GM21528 (cell line): ENCODE results near the gene RELA.
"Not testable (repeated sequence)": the region's sequence is repeated elsewhere in the genome, so short reads cannot be mapped to it uniquely, and the experiment has no call there.

Experiments used
- ATAC-seq: cut with Tn5 transposase; IDR thresholded peaks from one replicate; pipeline ENCODE4 v1.9.1; 2021; ENCODE audit warnings: mild to moderate bottlenecking, moderate library complexity; ENCODE audit not compliant: unreplicated experiment, low FRiP score

The RELA gene

DNA sequence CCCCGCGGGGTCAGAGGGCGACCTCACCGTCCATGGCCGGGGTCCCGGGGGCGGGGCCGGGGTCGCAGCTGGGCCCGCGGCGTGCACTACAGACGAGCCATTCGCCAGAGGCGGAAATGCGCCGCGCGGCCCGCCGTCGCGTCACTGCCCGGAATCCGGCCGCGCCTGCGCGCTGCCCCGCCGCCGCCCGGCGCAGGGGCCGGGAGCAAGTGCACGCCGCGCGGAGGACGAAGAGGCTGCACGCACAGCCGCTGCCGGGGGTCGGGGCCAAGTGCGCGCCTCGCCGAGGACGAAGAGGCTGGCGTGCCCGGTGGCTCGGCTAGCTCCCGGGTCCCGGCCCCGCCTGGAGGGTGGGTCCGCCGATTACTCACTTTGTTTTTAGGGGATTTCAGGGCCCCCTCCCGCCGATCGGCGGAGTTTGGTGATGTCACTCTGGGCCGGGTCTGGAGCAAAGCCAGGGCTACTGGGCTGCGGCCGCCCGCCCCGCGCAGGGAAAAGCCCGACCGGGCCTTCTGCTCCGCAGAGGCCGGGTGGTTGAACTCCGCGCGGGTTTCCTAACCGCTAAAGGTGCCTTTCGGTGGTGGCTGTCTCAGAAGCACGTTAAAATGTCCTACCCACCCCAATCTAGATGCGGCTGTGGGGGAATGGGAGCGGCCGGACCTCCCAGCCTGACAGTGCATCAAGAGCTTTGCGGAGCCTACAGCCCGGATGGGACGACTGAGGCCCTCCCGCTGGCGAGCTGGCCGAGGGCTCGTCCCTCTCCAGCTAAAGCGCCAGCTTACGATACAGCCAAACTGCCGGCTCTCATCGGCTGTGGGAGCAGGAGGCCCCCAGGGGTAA, at the start of gene RELA:
Gene RELA, minus strand, starts transcription at position 118 of the 840 bp plus-strand sequence. Its CDS starts 84 bp downstream, at position 34.
- ATAC-seq, result peak; percentile 72

DNA sequence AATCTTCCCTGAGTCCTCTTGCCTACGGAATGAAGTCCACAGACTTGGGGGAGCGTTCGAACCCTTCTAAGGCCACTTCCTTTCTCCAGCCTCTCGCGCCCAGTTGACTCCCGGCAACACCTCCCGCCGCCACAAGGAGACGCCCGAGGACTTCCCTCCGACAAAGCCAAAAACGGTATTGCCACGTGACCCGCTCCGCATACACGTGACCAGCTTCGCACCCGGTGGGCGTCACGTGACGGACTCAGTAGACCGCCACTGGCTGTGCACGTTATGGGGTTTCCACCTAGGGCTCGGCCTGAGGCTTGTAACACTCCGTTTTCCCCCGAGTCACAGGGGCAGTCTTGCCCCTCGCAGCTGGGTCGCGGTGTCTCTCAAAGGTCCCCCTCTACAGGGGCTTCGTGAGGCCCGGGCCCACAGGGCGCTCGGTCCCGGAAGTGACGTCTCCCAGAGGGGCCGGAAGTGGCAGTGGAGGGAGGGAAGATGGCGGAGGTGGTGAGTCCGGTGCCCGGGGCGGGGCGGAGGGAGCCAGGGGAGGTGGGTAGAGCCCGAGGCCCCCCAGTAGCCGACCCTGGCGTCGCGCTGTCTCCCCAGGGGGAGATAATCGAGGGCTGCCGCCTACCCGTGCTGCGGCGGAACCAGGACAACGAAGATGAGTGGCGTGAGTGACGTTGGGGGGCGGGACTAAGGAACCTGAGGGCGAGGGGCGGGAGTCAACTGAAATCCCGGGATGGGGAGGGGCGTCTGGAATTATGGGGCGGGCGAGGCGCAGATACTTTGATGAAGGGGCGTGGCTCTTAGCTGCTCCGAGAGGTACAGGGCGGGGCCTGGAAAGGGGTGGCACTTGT, 49.3 kb upstream of the RELA start, which contains the start of gene KAT5:
Gene KAT5, plus strand, starts transcription at position 468 of the 848 bp plus-strand sequence. Its CDS starts 16 bp downstream, at position 484.
- ATAC-seq, result peak; percentile 83

GRCh38 chr11:65710421-65710820, 47.7 kb upstream of the RELA start:
- no peak for ATAC-seq

GRCh38 chr11:65709661-65710060, 46.9 kb upstream of the RELA start:
- no peak for ATAC-seq

- no peak for ATAC-seq
Observed at GRCh38 chr11:65708451-65708850, 45.7 kb upstream of the RELA start.

DNA sequence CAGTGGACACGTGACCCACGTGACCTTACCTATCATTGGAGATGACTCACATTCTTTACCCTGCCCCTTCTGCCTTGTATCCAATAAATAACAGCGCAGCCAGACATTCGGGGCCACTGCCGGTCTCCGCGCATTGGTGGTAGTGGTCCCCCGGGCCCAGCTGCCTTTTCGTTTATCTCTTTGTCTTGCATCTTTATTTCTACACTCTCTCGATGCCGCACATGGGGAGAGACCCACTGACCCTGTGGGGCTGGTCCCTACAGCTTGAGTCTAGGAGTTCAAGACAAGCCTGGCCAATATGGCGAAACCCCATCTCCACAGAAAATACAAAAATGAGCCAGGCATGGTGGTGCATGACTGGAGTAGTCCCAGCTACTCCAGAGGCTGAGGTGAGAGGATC, 44.3 kb upstream of the RELA start:
- ATAC-seq, result not testable (repeated sequence)

GRCh38 chr11:65706303-65706763, 43.6 kb upstream of the RELA start:
- not testable (repeated sequence) for ATAC-seq

DNA sequence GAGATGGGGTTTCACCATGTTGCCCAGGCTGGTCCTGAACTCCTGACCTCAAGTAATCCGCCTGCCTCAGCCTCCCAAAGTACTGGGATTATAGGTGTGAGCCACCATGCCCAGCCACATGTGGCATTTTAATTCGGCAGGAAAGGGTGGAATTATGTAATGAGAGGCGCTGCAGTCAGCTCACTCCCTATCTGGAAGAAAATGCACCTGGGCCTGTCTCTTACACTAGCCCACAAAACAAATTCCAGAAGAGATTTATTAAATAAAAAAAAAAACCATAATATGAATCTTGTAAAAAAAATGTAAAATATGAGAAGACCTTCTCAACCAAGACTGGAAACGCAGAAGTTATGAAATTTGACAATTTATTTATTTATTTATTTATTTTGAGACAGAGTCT, 41.1 kb upstream of the RELA start:
- no peak for ATAC-seq

GRCh38 chr11:65701686-65702085, 39.0 kb upstream of the RELA start:
- no peak for ATAC-seq

GRCh38 chr11:65700399-65700798, 37.7 kb upstream of the RELA start:
- no peak for ATAC-seq

DNA sequence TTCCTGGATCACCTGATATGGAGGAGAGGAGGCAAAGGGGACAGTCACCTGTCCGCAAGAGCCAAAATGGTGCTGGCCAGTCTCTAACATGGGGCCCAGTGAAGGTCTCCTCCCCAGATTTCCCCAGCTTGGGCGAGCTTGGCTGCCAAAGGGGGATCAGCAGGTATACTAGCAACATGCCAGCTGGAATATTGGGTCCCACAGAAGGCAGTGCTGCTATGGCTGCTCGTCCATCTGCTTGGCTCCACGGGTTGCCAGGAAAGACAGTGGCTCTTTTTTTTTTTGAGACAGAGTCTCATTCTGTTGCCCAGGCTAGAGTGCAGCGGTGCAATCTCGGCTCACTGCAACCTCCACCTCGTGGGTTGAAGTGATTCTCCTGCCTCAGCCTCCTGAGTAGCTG, 36.6 kb upstream of the RELA start:
- no peak for ATAC-seq

GRCh38 chr11:65698205-65698604, 35.5 kb upstream of the RELA start:
- no peak for ATAC-seq

- ATAC-seq, result no peak
Observed at GRCh38 chr11:65696802-65697552, 34.3 kb upstream of the RELA start.

DNA sequence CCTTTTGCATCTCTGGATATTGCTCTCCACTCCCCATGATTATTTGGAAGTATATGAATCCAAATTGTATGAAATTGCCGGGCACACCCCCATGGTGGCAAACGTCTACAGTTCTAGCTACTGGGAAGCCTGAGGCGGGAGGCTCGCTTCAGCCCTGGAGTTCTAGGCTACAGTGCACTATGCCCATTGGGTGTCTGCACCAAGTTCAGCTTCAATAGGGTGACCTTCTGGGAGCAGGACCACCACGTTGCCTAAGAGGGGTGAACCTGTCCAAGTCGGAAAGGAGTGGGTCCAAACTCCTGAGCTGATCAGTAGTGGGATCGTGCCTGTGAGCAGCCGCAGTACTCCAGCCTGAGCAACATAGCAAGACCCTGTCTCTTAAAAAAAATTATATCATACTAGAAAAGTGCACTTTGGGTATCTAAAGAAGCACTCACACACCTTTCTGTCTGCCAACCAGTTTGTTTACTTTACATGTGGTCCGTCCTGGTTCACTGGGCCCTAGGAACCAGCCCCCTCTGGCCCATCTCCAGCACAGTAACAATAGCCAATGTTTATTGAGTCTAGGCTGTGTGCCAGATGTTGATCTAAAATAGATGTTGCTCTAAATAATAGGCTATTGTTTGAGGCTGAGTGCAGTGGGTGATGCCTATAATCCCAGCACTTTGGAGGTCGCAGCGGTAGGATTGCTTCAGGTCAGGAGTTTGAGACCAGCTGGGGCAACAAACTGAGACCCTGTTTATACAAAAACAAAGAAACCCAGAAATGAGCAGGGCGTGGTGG, 32.9 kb upstream of the RELA start:
- ATAC-seq, result no peak

- ATAC-seq, result no peak
Observed at GRCh38 chr11:65692367-65692766, 29.7 kb upstream of the RELA start.

GRCh38 chr11:65691847-65692246, 29.1 kb upstream of the RELA start:
- not testable (repeated sequence) for ATAC-seq

- ATAC-seq, result no peak
Observed at GRCh38 chr11:65685981-65686380, 23.3 kb upstream of the RELA start.

DNA sequence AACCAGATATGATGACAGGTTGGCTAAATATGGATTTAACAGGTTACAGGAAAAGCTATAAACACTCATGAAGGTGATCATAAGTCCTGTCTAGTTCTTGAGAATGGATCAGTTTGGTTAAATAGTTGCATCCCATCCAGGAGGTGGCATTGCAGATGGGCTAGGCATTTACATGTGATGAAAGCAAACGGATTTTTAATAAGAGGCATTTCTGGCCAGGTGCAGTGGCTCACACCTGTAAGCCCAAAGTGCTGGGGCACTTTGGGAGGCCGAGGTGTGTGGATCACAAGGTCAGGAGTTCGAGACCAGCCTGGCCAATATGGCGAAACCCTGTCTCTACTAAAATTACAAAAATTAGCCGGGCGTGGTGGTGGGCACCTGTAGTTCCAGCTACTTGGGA, 20.8 kb upstream of the RELA start:
- ATAC-seq, result not testable (repeated sequence)

DNA sequence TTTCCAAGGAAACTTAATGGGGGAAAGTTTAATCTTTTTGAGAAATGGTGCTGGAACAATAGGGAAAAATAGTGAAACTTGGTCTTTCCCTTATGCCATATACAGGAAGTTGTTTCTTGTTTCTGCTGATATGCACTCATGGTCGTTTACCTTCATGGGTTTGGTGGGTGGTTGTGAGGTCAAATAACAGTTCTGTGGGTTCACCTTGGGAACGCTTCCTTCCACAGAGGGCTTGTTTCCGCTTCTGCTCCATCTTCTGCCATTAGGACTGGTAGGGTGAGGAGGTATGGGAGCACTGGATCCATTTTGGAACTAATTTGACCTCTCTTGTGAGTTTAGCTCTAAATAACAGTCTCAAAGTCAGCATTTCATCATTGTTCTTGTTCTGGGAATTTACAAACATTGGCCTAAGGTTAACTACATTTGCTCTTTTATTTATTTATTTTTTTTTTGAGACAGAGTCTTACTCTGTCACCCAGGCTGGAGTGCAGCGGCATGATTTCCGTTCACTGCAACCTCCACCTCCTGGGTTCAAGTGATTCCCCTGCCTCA, 17.6 kb upstream of the RELA start:
- ATAC-seq, result no peak
